Coronary artery (tissue), 2 donors: Measurements from ENCODE around the gene NDOR1.
"Not testable (repeated sequence)": the region's sequence is repeated elsewhere in the genome, so short reads cannot be mapped to it uniquely, and the experiment has no call there.

Experiments used
- DNase-seq: peaks from one replicate; pipeline ENCODE4 v3.0.0-alpha.2; 2017; ENCODE audit warnings: low spot score
- H3K27ac ChIP-seq, 2 donors: fragments of 200-600 bp; sonication (generic); one replicate each; pipeline ENCODE4 v1.5.1; 2016 to 2019
- H3K4me3 ChIP-seq: fragments of 200-600 bp; sonication (generic); 2 replicates; pipeline ENCODE4 v1.5.1; 2016; ENCODE audit warnings: mild to moderate bottlenecking, moderate library complexity
- TF ChIP-seq, protein P1 (sequence below): fragments of 200-600 bp; sonication (generic); IDR thresholded peaks from one replicate; pipeline ENCODE4 v1.5.1; 2019; ENCODE audit warnings: antibody characterized with exemption

NDOR1 gene

DNA sequence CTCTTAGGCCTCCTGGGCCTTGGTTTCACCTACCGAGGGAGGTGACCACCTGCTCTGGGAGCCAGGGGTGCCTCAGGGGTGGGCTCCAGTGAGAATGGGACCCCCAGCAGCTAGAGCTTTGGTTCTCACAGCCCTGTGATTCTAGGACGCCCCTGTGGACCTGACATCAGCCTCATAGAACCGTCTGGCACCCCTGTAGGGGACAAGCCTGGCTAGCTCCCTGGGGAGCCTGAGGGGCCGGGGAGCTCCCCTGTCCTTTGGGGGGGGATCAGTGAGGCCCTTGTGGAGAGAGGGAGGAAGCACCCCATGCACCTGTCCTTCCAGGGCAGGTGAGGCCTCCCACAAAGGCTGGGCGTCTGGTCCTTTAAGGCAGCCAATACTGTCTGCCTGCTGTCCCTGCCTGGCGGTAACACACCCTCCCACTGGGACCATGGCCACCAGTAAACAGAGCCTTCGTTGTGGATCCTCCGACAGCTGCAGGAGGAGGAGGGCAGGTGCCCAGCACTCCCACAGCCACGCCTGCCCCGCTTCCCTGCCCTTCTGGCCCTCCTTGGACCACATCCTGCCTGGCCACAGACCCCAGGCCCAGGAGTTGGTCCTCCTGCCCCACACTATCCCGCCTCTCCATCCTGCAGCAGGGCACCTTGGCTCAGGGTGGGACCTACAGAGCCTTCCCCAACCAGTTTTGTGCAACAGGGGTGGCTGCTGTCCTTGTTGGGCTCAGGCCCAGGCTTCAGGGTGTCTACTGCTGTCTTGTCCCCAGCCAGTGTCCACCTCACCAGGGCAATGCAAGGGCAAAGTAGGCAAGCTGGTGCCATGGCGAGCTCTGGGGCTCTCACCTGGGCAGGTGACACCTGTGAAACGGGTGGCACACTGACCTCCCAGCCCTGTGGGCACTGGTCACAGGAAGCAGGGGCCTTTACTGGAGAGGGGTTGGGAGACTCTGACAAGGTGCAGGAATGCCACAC is 32.5 kb downstream of the NDOR1 start:
- DNase-seq: no peak
- Histone ChIP-seq H3K4me3 (no peak overlapping the region), H3K27ac (no peak overlapping the region)
- TF ChIP-seq, protein P1, sequence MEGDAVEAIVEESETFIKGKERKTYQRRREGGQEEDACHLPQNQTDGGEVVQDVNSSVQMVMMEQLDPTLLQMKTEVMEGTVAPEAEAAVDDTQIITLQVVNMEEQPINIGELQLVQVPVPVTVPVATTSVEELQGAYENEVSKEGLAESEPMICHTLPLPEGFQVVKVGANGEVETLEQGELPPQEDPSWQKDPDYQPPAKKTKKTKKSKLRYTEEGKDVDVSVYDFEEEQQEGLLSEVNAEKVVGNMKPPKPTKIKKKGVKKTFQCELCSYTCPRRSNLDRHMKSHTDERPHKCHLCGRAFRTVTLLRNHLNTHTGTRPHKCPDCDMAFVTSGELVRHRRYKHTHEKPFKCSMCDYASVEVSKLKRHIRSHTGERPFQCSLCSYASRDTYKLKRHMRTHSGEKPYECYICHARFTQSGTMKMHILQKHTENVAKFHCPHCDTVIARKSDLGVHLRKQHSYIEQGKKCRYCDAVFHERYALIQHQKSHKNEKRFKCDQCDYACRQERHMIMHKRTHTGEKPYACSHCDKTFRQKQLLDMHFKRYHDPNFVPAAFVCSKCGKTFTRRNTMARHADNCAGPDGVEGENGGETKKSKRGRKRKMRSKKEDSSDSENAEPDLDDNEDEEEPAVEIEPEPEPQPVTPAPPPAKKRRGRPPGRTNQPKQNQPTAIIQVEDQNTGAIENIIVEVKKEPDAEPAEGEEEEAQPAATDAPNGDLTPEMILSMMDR: no peak

DNA sequence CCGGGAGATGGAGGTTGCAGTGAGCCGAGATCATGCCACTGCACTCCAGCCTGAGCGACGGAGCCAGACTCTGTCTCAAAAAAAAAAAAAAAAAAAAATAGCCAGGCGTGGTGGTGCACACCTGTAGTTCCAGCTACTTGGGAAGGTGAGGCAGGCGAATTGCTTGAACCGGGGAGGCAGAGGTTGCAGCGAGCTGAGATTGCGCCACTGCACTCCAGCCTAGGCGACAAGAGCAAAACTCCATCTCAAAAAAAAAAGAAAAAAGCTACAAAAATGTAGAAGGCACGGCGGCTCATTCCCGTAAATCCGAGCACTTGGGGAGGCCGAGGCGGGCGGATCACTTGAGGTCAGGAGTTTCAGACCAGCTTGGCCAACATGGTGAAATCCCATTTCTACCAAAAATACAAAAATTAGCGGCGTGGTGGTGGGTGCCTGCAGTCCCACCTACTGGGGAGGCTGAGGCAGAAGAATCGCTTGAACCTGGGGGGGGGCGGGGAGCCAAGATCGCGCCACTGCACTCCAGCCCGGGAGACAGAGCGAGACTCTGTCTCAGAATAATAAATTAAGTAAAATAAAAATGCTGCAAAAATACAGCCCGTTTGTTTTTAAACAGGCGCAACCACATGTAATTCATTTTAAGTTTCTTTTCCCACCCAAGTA is 34.2 kb downstream of the NDOR1 start:
- DNase-seq: not testable (repeated sequence)
- Histone ChIP-seq H3K4me3 (peak overlapping the region; percentile 84), H3K27ac (peak overlapping the region; percentile 81 to 100)

DNA sequence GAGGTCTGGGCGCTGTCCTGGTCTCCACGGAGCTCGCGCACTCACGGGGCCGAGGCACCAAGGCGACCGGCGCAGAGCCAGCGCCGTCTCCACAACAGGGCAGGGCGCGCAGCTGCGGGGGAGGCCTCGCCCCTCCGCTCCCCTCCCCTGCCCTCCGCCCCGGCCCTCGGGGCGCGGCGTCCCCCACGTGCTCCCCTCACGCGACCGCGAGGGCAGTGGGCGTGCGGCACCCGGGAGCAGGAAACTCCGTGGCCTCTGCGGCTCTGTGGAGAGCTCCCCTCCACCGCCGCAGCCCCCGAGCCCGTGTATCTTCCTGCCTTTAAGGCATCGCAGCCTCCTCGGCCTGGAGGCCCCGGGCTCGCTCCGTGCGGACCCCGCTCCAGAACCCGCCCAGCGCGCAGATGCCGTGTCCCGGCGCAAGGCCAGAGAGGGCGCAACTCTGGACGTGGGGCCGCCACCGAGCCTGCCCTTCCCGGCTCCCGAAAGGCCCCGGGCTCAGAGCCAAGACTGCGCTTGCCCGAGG is 34.9 kb downstream of the NDOR1 start:
- TF ChIP-seq, protein P1: no peak
- Histone ChIP-seq H3K27ac (peak overlapping the region; percentile 81 to 100), H3K4me3 (peak overlapping the region; percentile 84)
- DNase-seq: peak; percentile 88

DNA sequence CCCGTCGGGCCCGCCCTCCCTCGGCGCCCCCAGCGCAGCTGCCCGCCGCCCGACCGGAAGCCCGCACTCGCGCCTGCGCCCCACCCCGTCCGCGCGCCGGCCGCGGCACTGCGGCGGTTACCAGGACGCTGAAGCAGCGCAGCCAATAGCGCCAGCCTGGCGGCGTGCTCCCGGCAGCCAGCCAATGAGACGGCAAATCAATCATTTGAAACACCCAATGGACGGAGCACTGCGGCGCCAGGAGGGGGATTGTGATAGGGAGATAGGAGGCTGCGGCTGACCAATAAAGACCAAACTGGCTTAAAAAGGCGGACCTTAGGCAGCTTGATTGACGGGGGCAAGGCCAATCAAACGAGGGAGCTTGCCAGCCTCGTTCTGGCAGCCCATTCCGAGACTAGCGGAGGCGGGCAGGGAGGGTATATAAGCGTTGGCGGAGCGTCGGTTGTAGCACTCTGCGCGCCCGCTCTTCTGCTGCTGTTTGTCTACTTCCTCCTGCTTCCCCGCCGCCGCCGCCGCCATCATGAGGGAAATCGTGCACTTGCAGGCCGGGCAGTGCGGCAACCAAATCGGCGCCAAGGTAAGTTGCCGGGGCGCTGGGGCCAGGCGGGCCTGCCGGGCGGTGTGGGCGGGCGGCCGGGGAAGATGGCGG is 35.5 kb downstream of the NDOR1 start, which contains the start of gene TUBB4B:
Gene TUBB4B, plus strand, starts transcription at position 447 of the 649 bp plus-strand sequence. Its CDS starts 74 bp downstream, at position 521.
- peak within 1 kb of the TSS; percentile 99 for H3K4me3 ChIP-seq
- peak; percentile 99 for DNase-seq
- TF ChIP-seq, protein P1: no peak
- peak within 1 kb of the TSS; percentile 89 to 100 for H3K27ac ChIP-seq

DNA sequence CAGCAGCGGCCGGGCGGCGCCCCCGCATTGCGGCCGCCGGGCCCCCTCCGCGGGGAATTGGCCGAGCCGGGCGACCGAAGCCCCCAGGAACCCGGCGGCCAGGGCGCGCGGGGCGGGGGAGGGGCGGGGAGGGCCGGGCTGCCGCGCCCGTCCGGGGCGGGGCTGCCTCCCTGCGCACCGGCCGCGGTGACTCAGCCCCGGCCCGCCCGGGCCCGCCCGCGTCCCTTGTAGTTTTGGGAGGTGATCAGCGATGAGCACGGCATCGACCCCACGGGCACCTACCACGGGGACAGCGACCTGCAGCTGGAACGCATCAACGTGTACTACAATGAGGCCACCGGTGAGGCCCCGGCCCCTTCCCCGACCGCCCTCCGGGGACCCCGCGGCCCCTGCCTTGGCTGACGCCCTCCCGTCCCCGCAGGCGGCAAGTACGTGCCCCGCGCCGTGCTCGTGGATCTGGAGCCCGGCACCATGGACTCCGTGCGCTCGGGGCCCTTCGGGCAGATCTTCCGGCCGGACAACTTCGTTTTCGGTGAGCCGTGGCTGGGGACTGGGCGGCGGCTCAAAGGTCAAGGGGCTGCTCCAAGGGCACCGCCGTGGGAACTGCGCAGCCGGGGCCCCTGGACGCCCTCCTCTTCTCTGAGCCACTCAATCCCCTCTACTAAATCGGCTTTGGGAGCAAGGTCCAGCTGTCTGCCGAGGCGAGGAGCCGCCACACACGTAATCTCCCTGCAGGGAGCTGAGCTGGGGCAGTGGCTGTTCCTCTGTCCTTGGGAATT is 36.2 kb downstream of the NDOR1 start:
- TF ChIP-seq, protein P1: no peak
- Histone ChIP-seq H3K27ac (peak overlapping the region; percentile 89 to 100), H3K4me3 (peak overlapping the region; percentile 99)
- no peak for DNase-seq

DNA sequence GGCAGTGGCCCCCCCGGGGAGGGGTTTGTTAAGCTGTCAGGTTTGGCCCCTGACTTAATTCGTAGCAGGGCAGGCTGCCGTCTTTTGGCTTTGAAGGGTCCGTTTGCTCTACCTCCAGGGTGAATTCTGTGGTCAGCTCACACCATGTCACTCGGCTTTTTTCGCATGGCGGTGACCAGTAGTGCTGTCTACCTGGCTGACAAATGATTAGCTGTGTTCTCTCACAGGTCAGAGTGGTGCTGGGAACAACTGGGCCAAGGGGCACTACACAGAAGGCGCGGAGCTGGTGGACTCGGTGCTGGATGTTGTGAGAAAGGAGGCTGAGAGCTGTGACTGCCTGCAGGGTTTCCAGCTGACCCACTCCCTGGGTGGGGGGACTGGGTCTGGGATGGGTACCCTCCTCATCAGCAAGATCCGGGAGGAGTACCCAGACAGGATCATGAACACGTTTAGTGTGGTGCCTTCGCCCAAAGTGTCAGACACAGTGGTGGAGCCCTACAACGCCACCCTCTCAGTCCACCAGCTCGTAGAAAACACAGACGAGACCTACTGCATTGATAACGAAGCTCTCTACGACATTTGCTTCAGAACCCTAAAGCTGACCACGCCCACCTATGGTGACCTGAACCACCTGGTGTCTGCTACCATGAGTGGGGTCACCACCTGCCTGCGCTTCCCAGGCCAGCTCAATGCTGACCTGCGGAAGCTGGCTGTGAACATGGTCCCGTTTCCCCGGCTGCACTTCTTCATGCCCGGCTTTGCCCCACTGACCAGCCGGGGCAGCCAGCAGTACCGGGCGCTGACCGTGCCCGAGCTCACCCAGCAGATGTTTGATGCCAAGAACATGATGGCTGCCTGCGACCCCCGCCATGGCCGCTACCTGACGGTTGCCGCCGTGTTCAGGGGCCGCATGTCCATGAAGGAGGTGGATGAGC is 37.0 kb downstream of the NDOR1 start:
- DNase-seq: no peak
- peak overlapping the region; percentile 89 to 100 for H3K27ac ChIP-seq
- peak overlapping the region; percentile 99 for H3K4me3 ChIP-seq
- TF ChIP-seq, protein P1: no peak

DNA sequence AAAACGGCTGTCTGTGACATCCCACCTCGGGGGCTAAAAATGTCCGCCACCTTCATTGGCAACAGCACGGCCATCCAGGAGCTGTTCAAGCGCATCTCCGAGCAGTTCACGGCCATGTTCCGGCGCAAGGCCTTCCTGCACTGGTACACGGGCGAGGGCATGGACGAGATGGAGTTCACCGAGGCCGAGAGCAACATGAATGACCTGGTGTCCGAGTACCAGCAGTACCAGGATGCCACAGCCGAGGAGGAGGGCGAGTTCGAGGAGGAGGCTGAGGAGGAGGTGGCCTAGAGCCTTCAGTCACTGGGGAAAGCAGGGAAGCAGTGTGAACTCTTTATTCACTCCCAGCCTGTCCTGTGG is 37.7 kb downstream of the NDOR1 start:
- not testable (repeated sequence) for H3K27ac ChIP-seq, DNase-seq, H3K4me3 ChIP-seq
